ENCODE measurements around the gene EVL.

DNA sequence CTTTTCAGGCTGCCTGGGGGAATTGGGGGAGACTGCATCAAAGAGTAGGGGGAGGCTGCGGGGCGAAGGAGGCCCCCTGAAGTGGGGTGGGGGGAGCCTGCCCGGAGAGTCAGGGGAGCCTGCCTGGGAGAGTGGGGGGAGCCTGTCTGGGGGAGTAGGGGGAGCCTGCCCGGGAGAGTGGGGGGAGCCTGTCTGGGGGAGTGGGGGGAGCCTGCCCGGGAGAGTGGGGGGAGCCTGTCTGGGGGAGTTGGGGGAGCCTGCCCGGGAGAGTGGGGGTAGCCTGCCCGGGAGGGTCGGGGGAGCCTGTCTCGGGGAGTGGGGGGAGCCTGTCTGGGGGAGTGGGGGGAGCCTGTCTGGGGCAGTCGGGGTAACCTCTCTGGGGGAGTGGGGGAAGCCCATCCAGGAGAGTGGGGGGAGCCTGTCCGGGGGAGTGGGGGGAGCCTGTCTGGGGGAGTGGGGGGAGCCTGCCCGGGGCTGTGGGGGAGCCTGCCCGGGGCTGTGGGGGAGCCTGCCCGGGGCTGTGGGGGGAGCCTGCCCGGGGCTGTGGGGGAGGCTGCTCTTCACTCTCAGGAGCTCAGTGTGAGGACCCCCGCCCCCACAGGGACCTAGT lies 100.7 kb downstream of the EVL start:
- TF ChIP-seq NFYB (IDR thresholded peaks at IDR 0.05; ENCODE audit: insufficient read depth, low read depth, low read length) (no peak), CREM (IDR thresholded peaks at IDR 0.05; ENCODE audit: low read depth) (no peak), MTA3 (IDR thresholded peaks at IDR 0.05; ENCODE audit: borderline replicate concordance, low read length) (no peak), CHD2 (IDR thresholded peaks at IDR 0.05; ENCODE audit: borderline replicate concordance, low read depth, low read length) (no peak), EGR1 (IDR thresholded peaks at IDR 0.05; ENCODE audit: borderline replicate concordance in 1 of 2, low read depth in 2 of 2, low read length in 2 of 2) (no peak), SIN3A (IDR thresholded peaks at IDR 0.05; ENCODE audit: low read depth, low read length) (no peak), STAT1 (conservative IDR thresholded peaks at IDR 0.05) (no peak)
- TF ChIP-seq, protein P1, sequence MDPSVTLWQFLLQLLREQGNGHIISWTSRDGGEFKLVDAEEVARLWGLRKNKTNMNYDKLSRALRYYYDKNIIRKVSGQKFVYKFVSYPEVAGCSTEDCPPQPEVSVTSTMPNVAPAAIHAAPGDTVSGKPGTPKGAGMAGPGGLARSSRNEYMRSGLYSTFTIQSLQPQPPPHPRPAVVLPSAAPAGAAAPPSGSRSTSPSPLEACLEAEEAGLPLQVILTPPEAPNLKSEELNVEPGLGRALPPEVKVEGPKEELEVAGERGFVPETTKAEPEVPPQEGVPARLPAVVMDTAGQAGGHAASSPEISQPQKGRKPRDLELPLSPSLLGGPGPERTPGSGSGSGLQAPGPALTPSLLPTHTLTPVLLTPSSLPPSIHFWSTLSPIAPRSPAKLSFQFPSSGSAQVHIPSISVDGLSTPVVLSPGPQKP (IDR thresholded peaks at IDR 0.05; ENCODE audit: low read depth, low read length): no peak

All from GM12878 (cell line).